Mucosa of descending colon (tissue), 3 donors: Measurements from ENCODE around the gene CCDC180. TPM values are rescaled to one million over a fixed set of nuclear protein-coding genes. Genes with fewer than 3 reads are reported as not detected.
"Not testable (repeated sequence)": the region's sequence is repeated elsewhere in the genome, so short reads cannot be mapped to it uniquely, and the experiment has no call there.

ENCODE experiments used
- ATAC-seq: fragments of 200-7000 bp; cut with Tn5 transposase; one replicate; pipeline ENCODE4 v1.9.1; 2020; ENCODE audit warnings: mild to moderate bottlenecking, moderate library complexity
- DNase-seq, 3 donors: peaks; one replicate each; pipeline ENCODE4 v3.0.0-alpha.2; 2020
- H3K36me3 ChIP-seq: fragments of 200-600 bp; one replicate; pipeline ENCODE4 v1.8.0; 2021; ENCODE audit warnings: low read depth, mild to moderate bottlenecking
- H3K4me1 ChIP-seq: fragments of 200-600 bp; one replicate; pipeline ENCODE4 v1.8.0; 2021; ENCODE audit warnings: low read depth, mild to moderate bottlenecking
- H3K4me3 ChIP-seq: fragments of 200-600 bp; one replicate; pipeline ENCODE4 v1.8.0; 2021; ENCODE audit warnings: mild to moderate bottlenecking
- H3K9me3 ChIP-seq: fragments of 200-600 bp; one replicate; pipeline ENCODE4 v1.8.0; 2021; ENCODE audit warnings: mild to moderate bottlenecking
- intact Hi-C, 2 donors: fragments of 100-400 bp; cut with DNase I in 1 of 2; cut with micrococcal nuclease in 1 of 2; formaldehyde crosslinking; loops; one replicate each; pipeline versions ENCODE4 v1.11.0 to v1.11.1; 2022; cut with DNase I, micrococcal nuclease
- total RNA-seq, 3 donors: library from RNA; stranded (reverse); fragmentation: NEBNext Ultra II Directional in 2 of 3; extraction: Animal tissue kit (Norgen Biotek cat#: 25700) in 2 of 3; gene quantifications; one replicate each; pipeline versions ENCODE4 v1.2.1 to v1.2.4, GENCODE V29; 2021 to 2023
- TF ChIP-seq, protein P1 (sequence below): fragments of 200-600 bp; IDR thresholded peaks from one replicate; pipeline ENCODE4 v1.8.0; 2022; ENCODE audit warnings: antibody characterized with exemption, mild to moderate bottlenecking
- donor health status: DM: no; HTN: no; CAD: no; lungs with moderate emphysema.
- donor health status: DM: no; HTN: no; CAD: no.
- donor health status: DM: no; HTN: yes; CAD: no.

CCDC180 gene
- total RNA-seq, 3 donors from 2014 or later: 5.0 to 5.6 (median 5.1) TPM

DNA sequence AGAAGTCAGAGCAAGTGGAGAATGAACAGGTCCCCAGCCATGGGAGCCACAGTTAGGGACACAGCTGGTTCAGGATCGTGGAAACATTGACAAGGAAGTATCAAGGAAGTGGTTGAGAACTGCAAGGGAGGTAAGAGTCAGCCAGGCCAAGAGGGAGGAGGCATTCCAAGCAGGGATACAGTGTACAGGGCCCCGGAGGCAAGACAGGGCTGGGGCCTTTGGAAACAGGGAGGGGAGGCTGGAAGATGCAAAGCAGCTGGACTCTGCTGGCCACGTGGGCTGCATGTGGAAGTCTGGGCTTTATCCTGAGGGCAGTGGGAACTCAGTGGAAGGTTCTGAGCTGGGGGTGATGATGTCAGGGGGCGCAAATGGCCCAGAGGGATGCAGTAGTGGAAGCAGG lies 14.2 kb downstream of the CCDC180 start:
- Histone ChIP-seq H3K9me3 (no peaks in the 10 kb centered on the region), H3K4me1 (no peaks in the 10 kb centered on the region), H3K4me3 (no peak overlapping the region), H3K36me3 (no peaks in the 10 kb centered on the region)
- intact Hi-C loops: no loop called here
- TF ChIP-seq, protein P1, sequence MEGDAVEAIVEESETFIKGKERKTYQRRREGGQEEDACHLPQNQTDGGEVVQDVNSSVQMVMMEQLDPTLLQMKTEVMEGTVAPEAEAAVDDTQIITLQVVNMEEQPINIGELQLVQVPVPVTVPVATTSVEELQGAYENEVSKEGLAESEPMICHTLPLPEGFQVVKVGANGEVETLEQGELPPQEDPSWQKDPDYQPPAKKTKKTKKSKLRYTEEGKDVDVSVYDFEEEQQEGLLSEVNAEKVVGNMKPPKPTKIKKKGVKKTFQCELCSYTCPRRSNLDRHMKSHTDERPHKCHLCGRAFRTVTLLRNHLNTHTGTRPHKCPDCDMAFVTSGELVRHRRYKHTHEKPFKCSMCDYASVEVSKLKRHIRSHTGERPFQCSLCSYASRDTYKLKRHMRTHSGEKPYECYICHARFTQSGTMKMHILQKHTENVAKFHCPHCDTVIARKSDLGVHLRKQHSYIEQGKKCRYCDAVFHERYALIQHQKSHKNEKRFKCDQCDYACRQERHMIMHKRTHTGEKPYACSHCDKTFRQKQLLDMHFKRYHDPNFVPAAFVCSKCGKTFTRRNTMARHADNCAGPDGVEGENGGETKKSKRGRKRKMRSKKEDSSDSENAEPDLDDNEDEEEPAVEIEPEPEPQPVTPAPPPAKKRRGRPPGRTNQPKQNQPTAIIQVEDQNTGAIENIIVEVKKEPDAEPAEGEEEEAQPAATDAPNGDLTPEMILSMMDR: no peak
- no peak for ATAC-seq
- DNase-seq: no peak

DNA sequence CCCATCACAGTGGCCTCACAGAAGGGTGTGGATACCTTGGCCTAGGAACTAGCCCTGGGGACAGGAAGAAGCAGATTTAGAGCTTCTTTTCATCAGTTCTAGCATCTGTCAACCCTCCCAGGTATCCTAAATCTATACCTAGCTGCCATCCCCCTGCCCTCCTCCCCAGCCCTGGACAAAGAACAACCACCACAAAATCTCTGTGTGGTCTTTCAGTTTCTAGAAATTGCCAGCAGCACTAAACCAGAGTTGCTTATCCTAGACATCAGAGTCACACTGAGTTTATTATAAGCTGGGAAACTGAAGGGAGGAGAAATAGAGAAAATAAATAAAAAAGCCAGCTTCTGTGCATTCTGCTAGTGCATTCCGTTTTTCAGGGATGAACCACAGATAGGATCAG lies 14.6 kb downstream of the CCDC180 start:
- no peaks in the 10 kb centered on the region for H3K36me3 ChIP-seq
- no peak for ATAC-seq
- intact Hi-C loops: no loop called here

DNA sequence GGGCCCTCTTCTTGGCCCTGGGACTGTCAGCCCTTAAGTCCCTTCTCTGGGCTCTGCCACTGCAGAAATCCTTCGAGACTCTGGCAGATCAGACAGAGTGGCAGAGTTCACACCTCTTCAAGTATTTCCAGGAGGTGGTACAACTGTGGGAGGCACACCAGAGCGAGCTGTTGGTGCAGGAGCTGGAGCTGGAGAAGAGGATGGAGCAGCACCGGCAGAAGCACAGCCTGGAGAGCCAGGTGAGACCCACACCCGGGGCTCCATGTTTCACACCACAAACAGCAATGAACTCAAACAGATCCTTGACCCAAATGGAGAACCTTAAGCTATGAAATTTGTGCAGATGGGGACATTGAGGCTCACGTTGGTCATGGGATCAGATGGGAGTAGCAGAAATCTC lies 17.5 kb downstream of the CCDC180 start:
- H3K36me3 ChIP-seq: no peaks in the 10 kb centered on the region
- ATAC-seq (no peak), DNase-seq (no peak)
- H3K4me1 ChIP-seq: no peaks in the 10 kb centered on the region
- H3K4me3 ChIP-seq: no peak overlapping the region
- no peaks in the 10 kb centered on the region for H3K9me3 ChIP-seq
- TF ChIP-seq, protein P1: no peak
- intact Hi-C loops: no loop called here

More for the DNA sequence above, 14.6 kb downstream of the CCDC180 start:
- no peaks in the 10 kb centered on the region for H3K9me3 ChIP-seq
- no peaks in the 10 kb centered on the region for H3K4me1 ChIP-seq
- TF ChIP-seq, protein P1: no peak
- no peak overlapping the region for H3K4me3 ChIP-seq
- DNase-seq: no peak

DNA sequence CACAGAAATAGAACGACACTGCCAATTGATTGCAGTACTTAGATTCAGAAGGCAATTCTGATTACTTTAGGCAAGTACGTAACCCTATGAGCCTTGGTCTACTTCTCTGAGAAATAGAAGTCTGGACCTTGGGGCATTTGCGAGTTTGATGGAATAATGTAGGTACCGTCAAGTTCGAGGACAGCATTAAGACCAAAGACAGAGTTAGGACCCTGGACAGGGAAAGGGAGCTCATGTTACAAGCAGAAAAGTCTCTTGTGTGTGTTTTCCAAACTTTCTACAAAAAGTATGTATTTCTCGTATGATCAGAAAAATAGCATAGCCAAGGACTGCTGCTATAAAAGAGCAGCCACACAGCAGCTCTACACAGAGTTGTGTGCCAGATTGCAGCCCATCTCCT lies 20.1 kb downstream of the CCDC180 start:
- H3K36me3 ChIP-seq: no peaks in the 10 kb centered on the region
- no peaks in the 10 kb centered on the region for H3K9me3 ChIP-seq
- no peak for ATAC-seq
- intact Hi-C loops: no loop called here
- H3K4me3 ChIP-seq: no peak overlapping the region
- TF ChIP-seq, protein P1: no peak
- no peaks in the 10 kb centered on the region for H3K4me1 ChIP-seq
- no peak for DNase-seq

DNA sequence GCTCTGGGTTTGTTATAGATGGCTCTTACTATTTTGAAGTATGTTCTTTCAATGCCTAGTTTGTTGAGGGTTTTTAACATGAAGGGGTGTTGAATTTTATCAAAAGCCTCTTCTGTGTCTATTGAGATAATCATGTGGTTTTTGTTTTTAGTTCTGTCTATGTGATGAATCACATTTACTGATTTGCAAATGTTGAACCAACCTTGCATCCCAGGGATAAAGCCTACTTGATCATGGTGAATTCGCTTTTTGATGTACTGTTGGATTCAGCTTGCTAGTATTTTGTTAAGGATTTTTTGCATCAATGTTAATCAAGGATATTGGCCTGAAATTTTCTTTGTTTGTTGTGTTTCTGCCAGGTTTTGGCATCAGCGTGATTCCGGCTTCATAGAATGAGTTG lies 25.5 kb downstream of the CCDC180 start:
- Histone ChIP-seq H3K4me1 (no peaks in the 10 kb centered on the region), H3K9me3 (no peaks in the 10 kb centered on the region), H3K4me3 (no peak overlapping the region), H3K36me3 (no peaks in the 10 kb centered on the region)
- TF ChIP-seq, protein P1: no peak
- intact Hi-C loops: no loop called here
- ATAC-seq: no peak
- no peak for DNase-seq

DNA sequence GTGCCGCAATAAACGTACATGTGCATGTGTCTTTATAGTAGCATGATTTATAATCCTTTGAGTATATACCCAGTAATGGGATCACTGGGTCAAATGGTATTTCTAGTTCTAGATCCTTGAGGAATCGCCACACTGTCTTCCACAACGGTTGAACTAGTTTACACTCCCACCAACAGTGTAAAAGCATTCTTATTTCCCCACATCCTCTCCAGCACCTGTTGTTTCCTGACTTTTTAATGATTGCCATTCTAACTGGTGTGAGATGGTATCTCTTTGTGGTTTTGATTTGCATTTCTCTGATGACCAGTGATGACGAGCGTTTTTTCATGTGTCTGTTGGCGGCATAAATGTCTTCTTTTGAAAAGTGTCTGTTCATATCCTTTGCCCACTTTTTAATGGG lies 28.2 kb downstream of the CCDC180 start:
- ATAC-seq, H3K36me3 ChIP-seq, H3K4me3 ChIP-seq, H3K4me1 ChIP-seq, H3K9me3 ChIP-seq, intact Hi-C loops, DNase-seq: not testable (repeated sequence)
